ENCODE data around the gene B2M.
"Not testable (repeated sequence)": the region's sequence is repeated elsewhere in the genome, so short reads cannot be mapped to it uniquely, and the experiment has no call there.

B2M gene

GRCh38 chr15:44728576-44729407 lies 17.5 kb downstream of the B2M start:
- peak overlapping the region; percentile 90 for H3K4me3 ChIP-seq (ENCODE audit: low read depth, low read length)
- TF ChIP-seq CTCF (conservative IDR thresholded peaks at IDR 0.05; ENCODE audit: low read depth, low read length), result no peak
- DNase-seq (ENCODE audit: low read depth), result peak; percentile 100

- no peak for TF ChIP-seq CTCF (conservative IDR thresholded peaks at IDR 0.05; ENCODE audit: low read depth, low read length)
- peak overlapping the region; percentile 90 for H3K4me3 ChIP-seq (ENCODE audit: low read depth, low read length)
- no peak for DNase-seq (ENCODE audit: low read depth)
Observed at GRCh38 chr15:44729408-44730127, 18.3 kb downstream of the B2M start.

GRCh38 chr15:44734839-44735481 lies 23.6 kb downstream of the B2M start:
- no peak overlapping the region for H3K4me3 ChIP-seq (ENCODE audit: low read depth, low read length)
- no peak for DNase-seq (ENCODE audit: low read depth)
- TF ChIP-seq CTCF (conservative IDR thresholded peaks at IDR 0.05; ENCODE audit: low read depth, low read length), result no peak

GRCh38 chr15:44735482-44736180 lies 24.3 kb downstream of the B2M start:
- DNase-seq (ENCODE audit: low read depth), result no peak
- no peak overlapping the region for H3K4me3 ChIP-seq (ENCODE audit: low read depth, low read length)
- TF ChIP-seq CTCF (conservative IDR thresholded peaks at IDR 0.05; ENCODE audit: low read depth, low read length), result no peak

- TF ChIP-seq CTCF (conservative IDR thresholded peaks at IDR 0.05; ENCODE audit: low read depth, low read length), result no peak
- no peak within 1 kb of the TSS for H3K4me3 ChIP-seq (ENCODE audit: low read depth, low read length)
- DNase-seq (ENCODE audit: low read depth), result no peak
Observed at GRCh38 chr15:44736181-44736765, 25.0 kb downstream of the B2M start, which contains the start of gene TRIM69. Gene TRIM69, plus strand, starts transcription at chr15:44736528. Its CDS starts 177 bp downstream, at chr15:44736705.

GRCh38 chr15:44738340-44738984 lies 27.1 kb downstream of the B2M start:
- TF ChIP-seq CTCF (conservative IDR thresholded peaks at IDR 0.05; ENCODE audit: low read depth, low read length), result peak; percentile 67
- H3K4me3 ChIP-seq (ENCODE audit: low read depth, low read length), result no peak overlapping the region
- peak; percentile 77 for DNase-seq (ENCODE audit: low read depth)

GRCh38 chr15:44739222-44739847 lies 28.0 kb downstream of the B2M start:
- H3K4me3 ChIP-seq (ENCODE audit: low read depth, low read length); DNase-seq (ENCODE audit: low read depth): not testable (repeated sequence)

- DNase-seq (ENCODE audit: low read depth); H3K4me3 ChIP-seq (ENCODE audit: low read depth, low read length): not testable (repeated sequence)
Observed at GRCh38 chr15:44743454-44743853, 32.1 kb downstream of the B2M start.

Data from choroid plexus epithelial cell (primary cell).